ENCODE measurements around the gene CDHR1. TPM values are rescaled to one million over a fixed set of nuclear protein-coding genes. Genes with fewer than 3 reads are reported as not detected.

The CDHR1 gene
- total RNA-seq, 1 donor from 2014 or later: 4.3 TPM

- TF ChIP-seq CTCF (IDR thresholded peaks at IDR 0.05; ENCODE audit: insufficient read depth, low read length, poor library complexity, severe bottlenecking): no peak
- no peak for DNase-seq (ENCODE audit: low read depth)
- H3K36me3 ChIP-seq (ENCODE audit: control insufficient read depth, insufficient read depth, low read length): no peaks in the 10 kb centered on the region
- H3K4me3 ChIP-seq (ENCODE audit: low read depth, low read length): no peak overlapping the region
- H3K27me3 ChIP-seq (ENCODE audit: control insufficient read depth, insufficient read depth, low read length): peaks cover 4% of the 10 kb centered on the region
Measured at GRCh38 chr10:84247496-84247895, 53.2 kb downstream of the CDHR1 start.

GRCh38 chr10:84248794-84249193, 54.5 kb downstream of the CDHR1 start:
- DNase-seq (ENCODE audit: low read depth): no peak
- peaks cover 4% of the 10 kb centered on the region for H3K27me3 ChIP-seq (ENCODE audit: control insufficient read depth, insufficient read depth, low read length)
- no peak for TF ChIP-seq CTCF (IDR thresholded peaks at IDR 0.05; ENCODE audit: insufficient read depth, low read length, poor library complexity, severe bottlenecking)

GRCh38 chr10:84254552-84255478, 60.5 kb downstream of the CDHR1 start:
- no peak for TF ChIP-seq CTCF (IDR thresholded peaks at IDR 0.05; ENCODE audit: insufficient read depth, low read length, poor library complexity, severe bottlenecking)

More at GRCh38 chr10:84248794-84249193, 54.5 kb downstream of the CDHR1 start:
- no peaks in the 10 kb centered on the region for H3K36me3 ChIP-seq (ENCODE audit: control insufficient read depth, insufficient read depth, low read length)
- H3K4me3 ChIP-seq (ENCODE audit: low read depth, low read length): no peak overlapping the region

GRCh38 chr10:84256510-84257342, 62.4 kb downstream of the CDHR1 start:
- no peaks in the 10 kb centered on the region for H3K36me3 ChIP-seq (ENCODE audit: control insufficient read depth, insufficient read depth, low read length)
- peaks cover 6% of the 10 kb centered on the region for H3K27me3 ChIP-seq (ENCODE audit: control insufficient read depth, insufficient read depth, low read length)
- H3K4me3 ChIP-seq (ENCODE audit: low read depth, low read length): no peak overlapping the region
- no peak for DNase-seq (ENCODE audit: low read depth)
- peak; percentile 67 for TF ChIP-seq CTCF (IDR thresholded peaks at IDR 0.05; ENCODE audit: insufficient read depth, low read length, poor library complexity, severe bottlenecking)

More at GRCh38 chr10:84254552-84255478, 60.5 kb downstream of the CDHR1 start:
- no peak for DNase-seq (ENCODE audit: low read depth)
- H3K36me3 ChIP-seq (ENCODE audit: control insufficient read depth, insufficient read depth, low read length): no peaks in the 10 kb centered on the region
- no peak overlapping the region for H3K4me3 ChIP-seq (ENCODE audit: low read depth, low read length)
- peaks cover 6% of the 10 kb centered on the region for H3K27me3 ChIP-seq (ENCODE audit: control insufficient read depth, insufficient read depth, low read length)

GRCh38 chr10:84257343-84258020, 63.1 kb downstream of the CDHR1 start:
- H3K4me3 ChIP-seq (ENCODE audit: low read depth, low read length): no peak overlapping the region
- TF ChIP-seq CTCF (IDR thresholded peaks at IDR 0.05; ENCODE audit: insufficient read depth, low read length, poor library complexity, severe bottlenecking): no peak

More at GRCh38 chr10:84257343-84258020, 63.1 kb downstream of the CDHR1 start:
- H3K27me3 ChIP-seq (ENCODE audit: control insufficient read depth, insufficient read depth, low read length): peaks cover 6% of the 10 kb centered on the region
- DNase-seq (ENCODE audit: low read depth): no peak
- no peaks in the 10 kb centered on the region for H3K36me3 ChIP-seq (ENCODE audit: control insufficient read depth, insufficient read depth, low read length)

Data from kidney epithelial cell (primary cell).